Neural progenitor cell (in vitro differentiated cells): ENCODE measurements around the gene LARGE1. TPM values are rescaled to one million over a fixed set of nuclear protein-coding genes. Genes with fewer than 3 reads are reported as not detected.

ENCODE experiments used
- DNase-seq: peaks from one replicate; pipeline ENCODE4 v3.0.0-alpha.2; 2016; ENCODE audit warnings: low spot score
- H2AFZ ChIP-seq: fragments of 200-600 bp; sonication (generic); replicated peaks from 2 replicates; pipeline ENCODE4 v1.6.1; 2016; ENCODE audit warnings: antibody characterized with exemption
- H3F3A ChIP-seq: fragments of 200-600 bp; sonication (generic); 2 replicates; pipeline ENCODE4 v1.6.1; 2016; ENCODE audit warnings: antibody characterized with exemption, low read depth
- H3K27ac ChIP-seq: fragments of 200-600 bp; sonication (generic); 2 replicates; pipeline ENCODE4 v1.5.1; 2016; ENCODE audit warnings: mild to moderate bottlenecking
- H3K27me3 ChIP-seq: fragments of 200-600 bp; sonication (generic); 2 replicates; pipeline ENCODE4 v1.6.1; 2016; ENCODE audit warnings: mild to moderate bottlenecking, moderate library complexity
- H3K36me3 ChIP-seq: fragments of 200-600 bp; sonication (generic); 2 replicates; pipeline ENCODE4 v1.5.1; 2016
- H3K4me1 ChIP-seq: fragments of 200-600 bp; sonication (generic); 2 replicates; pipeline ENCODE4 v1.6.1; 2016; ENCODE audit warnings: mixed run types
- H3K4me2 ChIP-seq: fragments of 200-600 bp; sonication (generic); 2 replicates; pipeline ENCODE4 v1.6.1; 2016
- H3K4me3 ChIP-seq: fragments of 200-600 bp; sonication (generic); 2 replicates; pipeline ENCODE4 v1.5.1; 2016
- H3K79me2 ChIP-seq: fragments of 200-600 bp; sonication (generic); 2 replicates; pipeline ENCODE4 v1.6.1; 2016; ENCODE audit warnings: low read depth
- H3K9ac ChIP-seq: fragments of 200-600 bp; sonication (generic); 2 replicates; pipeline ENCODE4 v1.6.1; 2016
- H3K9me3 ChIP-seq: fragments of 200-600 bp; sonication (generic); 2 replicates; pipeline ENCODE4 v1.5.1; 2016; ENCODE audit warnings: low read depth
- H4K20me1 ChIP-seq: fragments of 200-600 bp; sonication (generic); 2 replicates; pipeline ENCODE4 v1.6.1; 2016; ENCODE audit warnings: low read depth
- H3K27ac Mint-ChIP-seq: 3 replicates; pipeline ENCODE4 v1.8.0; 2021; ENCODE audit warnings: mixed read lengths
- H3K27me3 Mint-ChIP-seq: 2 replicates; pipeline ENCODE4 v1.8.0; 2022; ENCODE audit warnings: low read depth, mild to moderate bottlenecking, inconsistent platforms, moderate library complexity, mixed read lengths; ENCODE audit not compliant: insufficient read depth
- H3K36me3 Mint-ChIP-seq: 3 replicates; pipeline ENCODE4 v1.8.0; 2021; ENCODE audit warnings: mixed read lengths
- H3K4me1 Mint-ChIP-seq: 3 replicates; pipeline ENCODE4 v1.8.0; 2021; ENCODE audit warnings: mixed read lengths
- H3K4me3 Mint-ChIP-seq: 3 replicates; pipeline ENCODE4 v1.8.0; 2021; ENCODE audit warnings: mild to moderate bottlenecking, moderate library complexity, mixed read lengths
- H3K9me3 Mint-ChIP-seq: 3 replicates; pipeline ENCODE4 v1.8.0; 2020; ENCODE audit warnings: mixed read lengths
- CTCF ChIP-seq: fragments of 200-600 bp; sonication (generic); IDR thresholded peaks from 2 replicates; pipeline ENCODE4 v1.5.1; 2017; ENCODE audit warnings: antibody characterized with exemption, mild to moderate bottlenecking
- EZH2 ChIP-seq: fragments of 200-600 bp; sonication (generic); IDR thresholded peaks from 2 replicates; pipeline ENCODE4 v1.6.1; 2017; ENCODE audit warnings: antibody characterized with exemption, mild to moderate bottlenecking, moderate library complexity
- EZH2phosphoT487 ChIP-seq: fragments of 200-600 bp; sonication (generic); IDR thresholded peaks from 2 replicates; pipeline ENCODE4 v1.6.1; 2017; ENCODE audit warnings: antibody characterized with exemption
- total RNA-seq: library from RNA; depleted of rRNA; stranded (reverse); fragments of >200 nt; gene quantifications from 2 replicates; pipeline ENCODE4 v1.2.3, GENCODE V29; 2015; ENCODE audit warnings: low replicate concordance

LARGE1 gene
- total RNA-seq, 1 donor from 2014 or later = 24.9 TPM

GRCh38 chr22:33779243-33779642 lies 141.0 kb downstream of the LARGE1 start:
- no peak for DNase-seq
- H3K4me2 ChIP-seq = no peak overlapping the region
- Mint-ChIP-seq H3K27me3 (peaks cover 3% of the 10 kb centered on the region), H3K36me3 (peaks cover 4% of the 10 kb centered on the region), H3K4me3 (no peak overlapping the region), H3K4me1 (peaks cover 22% of the 10 kb centered on the region), H3K9me3 (peaks cover 8% of the 10 kb centered on the region), H3K27ac (no peak overlapping the region)
- H3K4me1 ChIP-seq = peaks cover 8% of the 10 kb centered on the region
- TF ChIP-seq EZH2phosphoT487 (no peak), EZH2 (no peak), CTCF (no peak)
- H3K9ac ChIP-seq = no peak overlapping the region
- no peaks in the 10 kb centered on the region for H3K9me3 ChIP-seq
- H3F3A ChIP-seq = peaks cover 10% of the 10 kb centered on the region
- peaks cover 75% of the 10 kb centered on the region for H3K79me2 ChIP-seq
- H3K4me3 ChIP-seq = no peak overlapping the region
- no peaks in the 10 kb centered on the region for H3K27me3 ChIP-seq
- peaks cover 8% of the 10 kb centered on the region for H4K20me1 ChIP-seq
- H2AFZ ChIP-seq = no peak overlapping the region
- no peak overlapping the region for H3K27ac ChIP-seq
- H3K36me3 ChIP-seq = no peaks in the 10 kb centered on the region

- H3K27me3 ChIP-seq = no peaks in the 10 kb centered on the region
- H3K4me1 Mint-ChIP-seq = peaks cover 30% of the 10 kb centered on the region
- no peak overlapping the region for H2AFZ ChIP-seq
- no peak overlapping the region for H3K4me3 ChIP-seq
- peaks cover 7% of the 10 kb centered on the region for H3K27me3 Mint-ChIP-seq
- no peak overlapping the region for H3K4me2 ChIP-seq
- H3K36me3 Mint-ChIP-seq = peaks cover 7% of the 10 kb centered on the region
- no peaks in the 10 kb centered on the region for H3K9me3 ChIP-seq
- peaks cover 10% of the 10 kb centered on the region for H3F3A ChIP-seq
- H3K27ac ChIP-seq = no peak overlapping the region
- no peaks in the 10 kb centered on the region for H3K36me3 ChIP-seq
- peaks cover 14% of the 10 kb centered on the region for H3K4me1 ChIP-seq
- H3K9ac ChIP-seq = no peak overlapping the region
- peaks cover 12% of the 10 kb centered on the region for H4K20me1 ChIP-seq
- no peak for DNase-seq
- peaks cover 8% of the 10 kb centered on the region for H3K9me3 Mint-ChIP-seq
- TF ChIP-seq EZH2 (no peak), CTCF (no peak)
- peak overlapping the region; percentile 22 for H3K27ac Mint-ChIP-seq
- peaks cover 85% of the 10 kb centered on the region for H3K79me2 ChIP-seq
- no peak overlapping the region for H3K4me3 Mint-ChIP-seq
Measured at GRCh38 chr22:33776491-33776890, 143.8 kb downstream of the LARGE1 start.

- H3K4me3 ChIP-seq = no peak overlapping the region
- H3K27me3 Mint-ChIP-seq = peaks cover 7% of the 10 kb centered on the region
- H3K27ac Mint-ChIP-seq = no peak overlapping the region
- H3K9me3 Mint-ChIP-seq = peaks cover 8% of the 10 kb centered on the region
- TF ChIP-seq CTCF = no peak
- TF ChIP-seq EZH2phosphoT487 = no peak
- no peak for TF ChIP-seq EZH2
- DNase-seq = no peak
- no peak overlapping the region for H2AFZ ChIP-seq
- no peak overlapping the region for H3K4me3 Mint-ChIP-seq
- H3K4me1 ChIP-seq = peaks cover 22% of the 10 kb centered on the region
- peaks cover 28% of the 10 kb centered on the region for H3K4me1 Mint-ChIP-seq
- H3K79me2 ChIP-seq = peaks cover 76% of the 10 kb centered on the region
- no peaks in the 10 kb centered on the region for H3K36me3 ChIP-seq
- no peak overlapping the region for H3K27ac ChIP-seq
- peaks cover 7% of the 10 kb centered on the region for H3K36me3 Mint-ChIP-seq
- H3K9me3 ChIP-seq = no peaks in the 10 kb centered on the region
- no peak overlapping the region for H3K4me2 ChIP-seq
- no peaks in the 10 kb centered on the region for H3K27me3 ChIP-seq
- no peak overlapping the region for H3K9ac ChIP-seq
- peaks cover 14% of the 10 kb centered on the region for H3F3A ChIP-seq
- H4K20me1 ChIP-seq = peaks cover 16% of the 10 kb centered on the region
Measured at GRCh38 chr22:33774781-33775180, 145.5 kb downstream of the LARGE1 start.

- Mint-ChIP-seq H3K4me3 (no peak overlapping the region), H3K4me1 (peaks cover 28% of the 10 kb centered on the region), H3K9me3 (peaks cover 3% of the 10 kb centered on the region), H3K27ac (no peak overlapping the region), H3K27me3 (peaks cover 7% of the 10 kb centered on the region), H3K36me3 (peaks cover 10% of the 10 kb centered on the region)
- no peak for TF ChIP-seq CTCF
- no peak for TF ChIP-seq EZH2
- TF ChIP-seq EZH2phosphoT487 = no peak
- Histone ChIP-seq H3K79me2 (peaks cover 73% of the 10 kb centered on the region), H3K4me1 (peaks cover 22% of the 10 kb centered on the region), H3K27ac (no peak overlapping the region), H3F3A (peaks cover 14% of the 10 kb centered on the region), H3K27me3 (no peaks in the 10 kb centered on the region), H3K4me3 (no peak overlapping the region), H3K9me3 (no peaks in the 10 kb centered on the region), H3K4me2 (no peak overlapping the region), H3K9ac (no peak overlapping the region), H2AFZ (no peak overlapping the region), H4K20me1 (peaks cover 16% of the 10 kb centered on the region), H3K36me3 (no peaks in the 10 kb centered on the region)
- no peak for DNase-seq
Measured at GRCh38 chr22:33772745-33773144, 147.5 kb downstream of the LARGE1 start.
